HG03571 (cell line): ENCODE results near the gene SPTBN1.
"Not testable (repeated sequence)": the region's sequence is repeated elsewhere in the genome, so short reads cannot be mapped to it uniquely, and the experiment has no call there.

ENCODE experiments used
- ATAC-seq: cut with Tn5 transposase; IDR thresholded peaks from one replicate; pipeline ENCODE4 v1.9.1; 2021; ENCODE audit not compliant: unreplicated experiment

The SPTBN1 gene

DNA sequence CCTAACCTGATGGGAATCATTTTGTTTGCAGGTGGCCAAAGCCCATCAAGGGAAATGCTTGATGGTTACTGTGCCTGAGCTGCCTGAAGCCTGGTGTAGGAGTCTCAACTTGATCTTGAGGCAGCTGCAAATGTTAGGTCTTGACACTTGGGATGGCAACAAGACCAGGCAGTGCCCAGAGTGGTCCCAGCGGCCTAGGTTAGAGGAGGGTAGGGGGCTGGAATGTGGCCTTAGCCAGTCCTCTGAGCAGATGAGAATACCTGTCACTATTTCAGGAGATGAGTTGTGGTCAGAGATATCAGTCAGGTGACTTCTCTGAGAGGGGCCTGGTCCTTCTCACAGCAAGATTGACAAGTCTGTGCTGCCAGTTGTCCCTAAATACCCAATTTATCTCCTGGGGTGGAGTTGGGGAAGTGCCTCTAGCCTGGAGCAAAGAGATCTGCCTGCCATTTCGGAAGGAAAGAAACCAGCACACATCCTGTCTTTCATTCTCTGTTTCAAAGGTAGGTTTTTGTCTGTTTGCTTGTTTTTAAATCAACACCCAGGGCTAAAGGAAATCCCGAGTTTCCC, 13.4 kb downstream of the SPTBN1 start:
- no peak for ATAC-seq

DNA sequence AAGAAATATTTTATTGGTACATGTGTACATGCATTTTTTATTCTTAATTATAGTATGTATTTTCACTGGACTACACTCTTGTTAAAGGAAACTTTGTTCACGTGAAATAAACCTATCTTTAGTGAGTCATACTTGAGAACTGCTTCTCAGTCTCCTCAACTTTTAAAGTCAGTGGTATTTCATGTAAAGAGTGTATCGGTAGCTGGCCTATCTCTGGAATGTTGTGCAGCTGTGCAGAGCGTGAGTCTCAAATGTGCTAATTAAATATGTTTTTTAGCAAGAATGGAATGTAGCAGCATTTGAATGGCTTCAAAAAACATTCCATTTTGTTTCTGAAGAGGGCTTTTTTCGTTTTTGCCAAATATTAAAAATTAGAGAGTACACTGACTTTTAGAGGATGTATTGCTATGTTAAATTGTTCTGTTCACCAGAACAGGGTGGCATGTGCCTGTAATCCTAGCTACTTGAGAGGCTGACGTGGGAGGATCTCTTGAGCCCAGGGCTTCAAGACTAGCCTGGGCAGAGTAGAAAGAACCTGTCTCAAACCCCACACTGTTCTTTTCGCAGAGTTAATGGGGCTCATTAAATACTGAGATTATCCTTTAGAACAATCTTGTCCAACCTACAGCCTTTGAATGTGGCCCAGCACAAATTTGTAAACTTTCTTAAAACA, 14.3 kb downstream of the SPTBN1 start:
- no peak for ATAC-seq

DNA sequence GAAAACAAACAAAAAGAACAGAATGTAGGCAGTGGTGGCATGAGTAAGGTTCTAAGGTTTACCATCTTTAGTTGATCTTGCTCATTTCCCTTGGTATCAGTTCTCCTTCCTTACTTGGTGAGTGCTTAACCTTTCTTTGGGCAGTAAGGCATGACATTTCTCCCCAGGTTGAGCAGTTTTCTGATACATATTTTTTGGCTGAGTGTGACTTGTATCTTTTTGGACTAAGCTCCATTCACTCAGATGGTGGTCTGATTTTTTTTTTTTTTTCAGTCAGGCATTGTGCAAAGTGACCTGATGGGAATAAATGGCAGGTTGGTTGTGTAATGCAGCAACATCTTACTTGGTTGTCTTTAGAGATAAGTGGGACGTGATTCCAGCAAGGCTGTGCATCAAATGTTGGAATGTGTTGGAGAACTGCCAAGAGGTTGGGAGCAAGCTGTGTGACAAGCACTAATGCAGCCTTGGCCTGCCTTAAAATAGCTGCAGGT, 15.1 kb downstream of the SPTBN1 start:
- peak; percentile 73 for ATAC-seq

DNA sequence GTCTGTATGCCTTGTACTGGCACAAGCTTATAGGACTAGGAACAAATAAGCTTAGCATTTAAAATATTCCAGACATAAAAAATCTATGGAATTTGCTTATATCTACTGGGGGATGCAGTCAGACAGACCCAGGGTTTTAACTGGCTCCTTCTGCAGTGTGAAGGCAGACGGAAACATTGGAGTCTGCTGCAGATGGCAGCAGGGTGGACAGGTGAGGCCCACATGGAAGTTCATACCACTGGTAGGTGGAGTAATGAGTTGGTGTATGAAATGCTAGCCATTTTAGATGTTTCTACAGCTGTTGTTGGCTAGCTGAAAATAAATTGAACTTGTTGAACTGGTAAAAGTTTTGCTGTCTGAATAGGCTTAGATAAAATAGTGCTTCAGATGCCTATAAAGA, 17.7 kb downstream of the SPTBN1 start:
- ATAC-seq: no peak

DNA sequence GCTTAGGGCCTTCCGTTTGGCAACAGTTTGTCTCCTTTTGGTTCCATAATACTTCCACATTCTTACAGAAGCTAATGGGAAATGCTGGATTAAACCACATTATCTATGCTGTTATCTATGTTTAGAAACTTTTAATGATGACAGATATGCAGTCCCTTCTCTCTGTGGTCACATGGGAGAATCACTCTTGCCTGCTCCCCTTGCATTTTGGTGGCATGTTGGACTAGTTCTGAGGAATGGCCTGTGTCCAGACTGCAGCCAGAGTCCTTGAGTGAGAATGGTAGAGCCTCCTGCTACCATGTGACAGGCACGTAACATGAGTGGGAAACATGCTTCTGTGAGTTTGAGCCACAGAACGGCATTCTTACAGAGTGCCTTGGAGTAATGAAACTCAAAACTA, 19.2 kb downstream of the SPTBN1 start:
- ATAC-seq: no peak

DNA sequence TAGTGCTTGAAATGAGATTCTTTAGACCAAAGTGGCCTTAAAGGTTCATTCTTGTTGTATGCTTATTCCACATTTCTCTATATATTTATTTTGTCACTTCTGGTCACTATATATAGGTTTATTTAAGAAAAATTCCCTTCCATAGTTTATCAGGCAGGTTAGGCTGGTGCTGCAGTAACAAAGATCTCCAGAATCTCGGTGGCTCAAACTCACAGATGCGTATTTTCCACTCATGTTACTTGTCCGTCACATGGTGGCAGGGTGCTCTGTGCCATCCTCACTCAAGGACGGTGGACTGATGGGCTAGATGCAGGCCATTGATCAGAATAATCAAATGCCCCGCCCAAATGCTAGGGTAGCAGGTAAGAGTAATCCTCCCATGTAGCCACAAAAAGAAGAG, 19.8 kb downstream of the SPTBN1 start:
- no peak for ATAC-seq

DNA sequence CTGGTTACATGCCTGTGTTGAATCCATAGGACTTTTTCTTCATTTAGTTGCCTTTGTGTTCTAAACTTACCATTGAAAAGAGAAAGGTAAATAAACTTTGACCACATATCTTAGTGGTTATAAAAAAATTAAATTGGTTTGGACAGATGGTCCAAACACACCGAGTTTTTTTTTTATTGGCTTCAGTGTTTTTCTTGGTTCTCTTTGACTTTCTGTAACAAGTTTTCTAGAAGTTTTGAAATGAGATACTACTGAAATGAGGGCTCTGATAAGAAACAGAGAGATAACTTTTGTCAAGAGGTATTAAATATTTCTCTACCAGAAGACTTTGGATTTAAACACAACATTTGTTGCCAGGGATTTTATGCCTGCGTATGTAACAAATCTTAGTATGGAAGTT, 20.7 kb downstream of the SPTBN1 start:
- ATAC-seq: no peak

DNA sequence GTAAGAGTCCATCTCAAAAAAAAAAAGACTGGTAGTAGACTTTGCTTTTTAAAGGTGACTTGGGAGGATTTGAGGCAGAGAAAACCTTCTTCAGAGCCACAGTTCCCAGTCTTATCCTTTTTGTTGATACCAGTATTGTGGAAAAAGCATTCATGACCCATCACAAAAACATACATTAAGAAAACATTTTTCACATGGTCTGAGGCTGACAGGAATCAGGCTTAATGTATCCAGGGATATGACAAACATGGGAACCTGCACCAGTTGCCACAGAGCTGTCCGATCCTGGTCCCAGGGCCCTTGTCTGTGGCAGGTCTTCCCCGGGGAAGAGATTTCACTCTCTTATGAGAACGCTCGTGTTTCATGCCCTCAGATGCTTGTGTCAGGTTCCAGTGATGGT, 21.8 kb downstream of the SPTBN1 start:
- ATAC-seq: no peak

DNA sequence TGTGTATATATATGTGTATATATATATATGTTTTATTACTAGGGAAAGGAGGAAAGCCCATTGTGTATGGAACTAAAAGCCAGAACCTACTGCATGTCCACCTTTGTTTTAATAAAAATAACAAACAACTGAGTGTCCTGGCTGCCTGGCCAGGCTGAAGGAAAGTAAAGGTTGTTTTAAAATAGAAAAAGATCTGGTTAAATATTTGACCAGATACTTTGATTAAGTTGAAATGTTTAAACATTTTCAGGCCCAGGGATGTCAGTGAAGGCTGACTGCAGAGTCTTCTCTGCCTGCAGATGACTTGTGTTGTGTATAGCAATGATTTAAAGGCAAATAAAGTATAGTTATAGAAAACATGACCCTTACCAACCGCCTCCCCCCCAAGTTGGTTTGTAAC, 22.8 kb downstream of the SPTBN1 start:
- ATAC-seq: no peak

DNA sequence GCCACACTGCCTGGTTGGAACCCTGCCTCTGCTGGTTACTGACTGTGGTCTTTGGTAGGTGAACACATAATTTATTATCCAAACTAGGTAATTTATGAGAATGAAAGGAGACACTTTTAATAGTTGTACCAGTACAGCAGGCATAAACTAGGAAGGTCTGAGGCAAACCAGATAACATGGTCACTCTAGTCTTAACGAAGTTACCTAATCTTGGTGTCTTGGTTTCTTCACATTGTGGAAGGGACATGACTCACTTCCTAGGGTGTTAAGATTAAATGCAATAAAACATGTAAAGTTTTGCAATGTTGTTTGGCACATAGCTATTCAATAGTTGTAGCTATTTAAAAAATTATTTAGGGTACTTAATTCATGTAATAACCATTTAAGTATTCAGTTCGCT, 23.3 kb downstream of the SPTBN1 start:
- ATAC-seq: no peak

DNA sequence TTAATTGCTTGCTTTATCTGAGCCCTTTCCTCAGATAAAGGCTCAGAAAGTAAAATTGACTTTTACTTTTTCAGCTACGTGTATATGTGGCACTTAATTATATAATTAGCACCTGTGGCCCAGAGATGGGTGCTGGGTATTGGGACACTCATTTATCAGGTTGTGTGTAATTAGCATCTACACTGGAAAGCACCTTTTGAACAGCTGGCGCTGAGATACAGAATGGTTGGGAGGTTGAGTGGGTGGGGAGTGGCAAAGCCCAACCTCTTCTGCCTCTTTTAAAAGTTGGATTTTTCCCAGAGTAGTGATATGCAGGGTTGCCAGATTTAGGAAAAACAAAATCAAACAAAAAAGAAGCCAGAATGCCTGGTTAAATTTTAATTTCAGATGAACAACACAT, 23.9 kb downstream of the SPTBN1 start:
- no peak for ATAC-seq

DNA sequence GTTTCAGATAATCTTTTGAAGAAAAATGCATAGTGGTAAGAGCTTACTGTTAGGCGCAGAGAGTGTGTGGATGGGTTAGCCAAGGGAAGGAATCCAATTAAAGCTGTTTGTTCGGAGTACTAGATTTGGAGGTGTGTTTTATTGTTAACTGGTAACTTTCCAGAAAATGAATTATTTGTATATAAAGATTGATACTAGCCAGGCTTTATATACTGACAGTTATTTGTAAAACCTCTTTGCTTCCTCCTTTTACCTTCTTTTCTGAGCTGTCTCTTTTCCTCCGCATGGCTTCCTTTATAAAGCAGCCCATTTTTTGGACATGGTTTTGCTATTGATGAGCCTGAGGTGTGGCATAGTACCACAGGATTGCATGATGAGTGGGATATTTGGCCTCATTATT, 25.6 kb downstream of the SPTBN1 start:
- no peak for ATAC-seq

DNA sequence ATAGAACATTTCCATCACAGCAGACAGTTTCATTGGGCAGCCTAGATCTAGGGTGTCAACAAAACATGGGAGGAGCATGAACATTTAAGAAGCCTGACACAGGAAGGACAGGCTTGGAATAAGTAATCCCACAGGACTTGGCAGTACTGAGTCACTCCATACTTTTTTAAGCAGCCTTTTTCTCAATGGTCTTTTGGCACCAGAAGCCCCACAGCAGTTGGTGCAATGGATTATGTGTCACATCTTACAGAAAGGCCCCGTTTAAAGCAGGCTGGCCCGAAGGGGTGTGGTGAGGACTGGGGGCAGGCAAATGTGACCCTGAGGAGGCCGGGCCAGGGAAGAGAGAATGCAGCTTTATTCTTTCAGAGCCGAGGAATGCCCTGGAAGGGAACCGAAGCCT, 26.6 kb downstream of the SPTBN1 start:
- no peak for ATAC-seq

DNA sequence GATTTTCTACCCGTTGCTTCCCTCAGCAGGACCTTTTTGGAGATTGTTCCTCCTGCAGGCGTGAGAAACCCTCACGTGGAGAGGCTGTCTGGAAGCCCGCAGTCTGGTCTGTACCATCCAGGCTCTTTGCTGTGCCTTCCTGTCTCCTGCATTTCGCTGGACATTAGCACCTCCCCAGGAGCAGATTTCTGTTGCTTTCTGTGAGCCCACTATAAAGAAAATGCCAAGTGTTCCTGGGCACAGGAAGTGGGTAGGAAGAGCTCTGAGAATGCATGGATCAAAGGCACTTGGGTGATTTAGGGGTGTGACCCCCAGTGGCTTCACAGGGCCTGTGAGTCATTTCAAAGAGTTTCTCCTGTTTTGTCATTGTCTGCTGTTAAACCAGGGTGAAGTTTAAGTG, 27.3 kb downstream of the SPTBN1 start:
- ATAC-seq: no peak

DNA sequence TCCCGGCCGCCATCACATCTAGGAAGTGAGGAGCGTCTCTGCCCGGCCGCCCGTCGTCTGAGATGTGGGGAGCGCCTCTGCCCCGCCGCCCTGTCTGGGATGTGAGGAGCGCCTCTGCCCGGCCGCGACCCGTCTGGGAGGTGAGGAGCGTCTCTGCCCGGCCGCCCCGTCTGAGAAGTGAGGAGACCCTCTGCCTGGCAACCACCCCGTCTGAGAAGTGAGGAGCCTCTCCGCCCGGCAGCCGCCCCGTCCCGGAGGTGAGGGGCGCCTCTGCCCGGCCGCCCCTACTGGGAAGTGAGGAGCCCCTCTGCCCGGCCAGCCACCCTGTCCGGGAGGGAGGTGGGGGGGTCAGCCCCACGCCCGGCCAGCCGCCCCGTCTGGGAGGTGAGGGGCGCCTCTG, 29.6 kb downstream of the SPTBN1 start:
- ATAC-seq: not testable (repeated sequence)

DNA sequence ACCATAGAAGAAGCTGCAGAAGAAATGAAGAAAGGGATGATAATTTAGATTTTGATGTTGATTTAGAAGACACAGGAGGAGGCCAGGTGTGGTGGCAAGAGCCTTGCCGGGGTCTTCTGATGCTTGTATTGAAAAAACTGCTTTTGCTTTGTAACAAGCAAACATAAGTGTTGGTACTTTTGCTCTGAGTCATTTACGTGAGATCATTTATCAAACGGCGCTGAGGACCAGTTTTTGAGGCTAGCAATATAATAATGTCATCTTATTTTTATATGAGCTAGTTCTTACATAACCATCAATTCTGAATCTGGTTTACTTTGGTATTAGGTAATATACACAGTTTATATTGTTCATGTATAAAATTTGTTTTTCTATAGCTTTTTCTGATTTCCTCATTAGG, 30.6 kb downstream of the SPTBN1 start:
- ATAC-seq: no peak

DNA sequence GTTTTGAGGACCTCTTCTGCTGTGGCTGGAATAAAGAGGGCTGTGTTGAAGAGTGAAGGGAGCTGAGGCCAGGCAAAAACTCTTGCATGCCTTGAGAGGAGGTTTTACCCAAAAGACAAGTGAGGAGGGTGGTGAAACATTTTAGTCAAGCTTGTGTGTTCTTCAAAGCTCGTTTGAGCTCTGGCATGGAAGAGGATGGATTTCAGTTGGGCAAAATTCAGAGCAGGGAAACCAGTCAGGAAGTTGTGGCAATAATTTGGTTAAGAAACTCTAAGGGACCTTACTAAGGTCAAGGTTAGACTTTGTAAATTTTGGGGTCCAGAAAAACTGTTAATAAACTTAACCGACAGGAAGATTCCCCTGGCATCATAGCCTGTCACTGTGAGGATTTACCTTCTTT, 34.7 kb downstream of the SPTBN1 start:
- ATAC-seq: no peak

DNA sequence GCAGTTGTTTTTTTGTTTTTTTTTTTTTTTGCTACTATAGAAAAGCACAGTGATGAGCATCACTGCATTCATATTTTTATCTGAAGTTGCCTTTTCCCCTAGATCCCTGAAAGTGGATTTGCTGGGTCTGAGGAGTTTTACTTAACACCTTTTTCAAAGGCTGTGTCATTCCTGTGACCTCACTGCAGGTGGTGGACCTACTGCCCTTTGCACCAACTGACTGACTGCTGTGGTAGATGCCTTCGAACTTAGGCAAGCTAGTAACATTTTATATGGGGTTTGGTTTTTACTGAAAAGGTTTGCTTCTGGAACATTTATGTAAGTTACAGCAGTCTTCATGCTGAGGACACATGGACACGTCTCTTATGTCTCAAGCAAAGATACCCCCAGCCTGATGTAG, 36.2 kb downstream of the SPTBN1 start:
- no peak for ATAC-seq

DNA sequence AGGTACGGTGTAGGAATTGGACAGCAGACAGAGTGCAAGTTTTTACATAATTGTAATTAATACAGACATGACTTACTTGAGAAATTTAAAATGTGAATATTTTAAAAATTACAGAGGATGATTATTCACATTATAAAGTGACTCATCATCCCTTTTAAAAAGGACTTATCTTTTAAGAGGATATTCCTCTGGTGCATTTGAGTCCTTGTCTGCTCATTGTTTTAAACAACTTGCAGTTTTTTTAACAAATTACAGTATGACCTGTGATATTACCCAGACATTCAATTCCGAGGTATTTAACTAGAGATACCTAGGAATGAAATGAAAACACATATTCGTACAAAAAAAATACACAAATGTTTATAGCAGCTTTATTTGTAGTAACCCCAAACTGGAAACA, 38.0 kb downstream of the SPTBN1 start:
- no peak for ATAC-seq

DNA sequence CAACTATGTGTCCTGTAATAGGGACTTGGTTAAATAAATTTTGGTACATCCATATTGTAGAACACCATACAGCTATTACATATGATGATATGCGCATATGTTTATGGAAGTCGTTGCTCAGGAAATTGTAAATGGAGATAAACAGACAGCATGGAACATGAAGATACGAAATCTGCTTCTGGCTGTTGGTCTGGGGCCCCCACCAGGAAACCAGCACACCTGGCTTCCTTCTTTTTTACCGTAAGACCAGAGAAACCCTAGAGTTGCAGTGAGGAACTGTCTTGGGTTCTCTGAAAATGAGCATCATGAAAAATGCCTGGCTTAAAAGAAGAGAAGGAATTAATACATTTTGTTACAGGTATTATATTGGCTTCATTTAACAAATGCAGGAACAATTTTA, 40.8 kb downstream of the SPTBN1 start:
- ATAC-seq: no peak

DNA sequence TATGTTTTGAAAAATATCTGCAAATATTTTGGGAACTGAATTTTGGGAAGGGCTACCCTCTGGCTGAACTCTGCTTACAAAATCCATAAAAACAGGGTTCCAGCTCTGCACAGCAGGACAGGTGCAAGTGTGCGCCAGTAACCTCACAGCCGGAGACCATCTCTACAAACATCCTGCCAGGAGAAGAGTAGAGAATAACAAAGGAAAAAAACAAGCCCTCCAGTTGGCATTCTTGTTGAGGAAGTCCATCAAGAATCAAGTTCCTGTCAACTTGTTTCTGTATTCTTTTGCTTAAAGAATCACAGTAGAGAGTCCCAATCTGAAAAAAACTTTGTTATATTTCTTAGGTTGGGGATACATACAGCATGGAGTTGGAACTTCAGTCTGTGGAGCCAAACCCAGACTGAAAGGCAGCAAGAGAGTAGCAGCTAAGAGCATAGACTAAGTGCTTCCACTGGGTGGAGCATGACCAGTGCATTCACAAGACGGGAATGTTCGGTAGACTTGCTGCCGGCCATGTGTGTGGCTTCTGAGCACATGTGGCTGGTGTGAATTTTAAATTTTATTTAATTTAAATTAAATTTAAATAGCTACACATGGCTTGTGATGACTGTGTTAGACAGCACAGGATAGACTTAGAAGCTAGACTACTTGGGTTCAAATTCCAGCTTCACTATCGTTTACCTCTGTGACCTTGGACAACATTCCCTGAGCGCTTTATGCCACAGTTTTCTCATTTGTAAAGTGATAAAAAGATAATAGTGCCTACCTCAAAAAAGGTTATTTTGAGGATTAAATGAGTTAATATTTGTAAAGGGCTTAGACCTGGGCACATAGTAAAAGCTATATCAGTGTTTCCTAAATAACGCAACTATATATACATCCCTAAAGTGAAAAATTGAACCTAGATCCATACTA, 41.9 kb downstream of the SPTBN1 start:
- ATAC-seq: no peak

DNA sequence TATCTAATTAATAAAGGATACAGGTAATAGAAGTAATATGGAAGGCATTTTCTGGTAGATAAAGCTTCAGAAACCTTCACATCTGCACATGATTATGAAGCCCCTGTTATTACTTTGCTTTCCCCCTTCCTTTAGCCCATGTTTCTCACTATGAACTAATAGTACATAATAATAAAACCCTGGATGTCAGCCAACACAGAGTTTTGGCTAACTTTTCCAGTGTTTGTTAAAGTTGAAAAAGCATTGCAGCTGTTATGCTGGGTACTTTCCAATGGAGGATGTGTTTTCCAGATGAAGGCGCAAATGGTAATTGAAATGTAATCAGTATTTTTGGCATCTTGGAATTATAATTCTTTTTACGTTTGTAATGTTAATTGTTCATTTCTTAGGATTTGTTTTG, 43.5 kb downstream of the SPTBN1 start:
- ATAC-seq: no peak
